Thymus (tissue), 11 donors: Measurements from ENCODE around the gene DARS1. TPM values are rescaled to one million over a fixed set of nuclear protein-coding genes. Genes with fewer than 3 reads are reported as not detected.
A peak's percentile ranks its signal among the peaks of the same experiment; 100 is the strongest.

ENCODE experiments used
- DNase-seq, 9 donors: peaks; one replicate each; pipeline ENCODE4 v3.0.0-alpha.2; 2013; ENCODE audit warnings: low spot score in 9 of 9, low read depth in 6 of 9, missing footprints in 1 of 9
- H3K27ac ChIP-seq, 2 donors: one replicate each; pipeline ENCODE4 v1.5.1; 2013; ENCODE audit warnings: control low read depth in 1 of 2, low read depth in 1 of 2, low read length in 1 of 2, mild to moderate bottlenecking in 1 of 2, moderate library complexity in 1 of 2
- H3K27me3 ChIP-seq, 2 donors: one replicate each; pipeline ENCODE4 v1.5.1; 2013; ENCODE audit warnings: low read length in 1 of 2; ENCODE audit not compliant: control insufficient read depth in 2 of 2, insufficient read depth in 1 of 2
- H3K36me3 ChIP-seq, 2 donors: one replicate each; pipeline ENCODE4 v1.5.1; 2013; ENCODE audit warnings: low read length in 1 of 2, mild to moderate bottlenecking in 1 of 2, moderate library complexity in 1 of 2; ENCODE audit not compliant: control insufficient read depth in 2 of 2, insufficient read depth in 2 of 2
- H3K4me1 ChIP-seq, 2 donors: one replicate each; pipeline ENCODE4 v1.5.1; 2013; ENCODE audit warnings: low read length in 2 of 2; ENCODE audit not compliant: control insufficient read depth in 2 of 2, insufficient read depth in 2 of 2
- H3K4me3 ChIP-seq, 2 donors: one replicate each; pipeline ENCODE4 v1.5.1; 2013; ENCODE audit warnings: low read length in 2 of 2, control low read depth in 1 of 2, mild to moderate bottlenecking in 1 of 2
- H3K9me3 ChIP-seq, 2 donors: one replicate each; pipeline ENCODE4 v1.5.1; 2013; ENCODE audit warnings: low read length in 1 of 2, mild to moderate bottlenecking in 1 of 2; ENCODE audit not compliant: control insufficient read depth in 2 of 2, insufficient read depth in 1 of 2
- WGBS: extraction: QIAGEN DNeasy Blood & Tissue Kit; methylation state at CpG from one replicate; pipeline ENCODE4 v1.1.7; 2013; 5-methylcytosine and 5-hydroxymethylcytosine counted together
- polyA plus RNA-seq: library from polyadenylated mRNA; stranded (reverse); fragments of 200-250 nt; gene quantifications from one replicate; pipeline ENCODE4 v1.2.3, GENCODE V29; 2013
- total RNA-seq: library from RNA; stranded (reverse); fragments of 120-200 nt; gene quantifications from one replicate; pipeline ENCODE4 v1.2.4, GENCODE V29; 2013
- donor health status: healthy.

DARS1 gene
- total and polyA plus RNA-seq, 2 donors = 118 to 119 TPM

DNA sequence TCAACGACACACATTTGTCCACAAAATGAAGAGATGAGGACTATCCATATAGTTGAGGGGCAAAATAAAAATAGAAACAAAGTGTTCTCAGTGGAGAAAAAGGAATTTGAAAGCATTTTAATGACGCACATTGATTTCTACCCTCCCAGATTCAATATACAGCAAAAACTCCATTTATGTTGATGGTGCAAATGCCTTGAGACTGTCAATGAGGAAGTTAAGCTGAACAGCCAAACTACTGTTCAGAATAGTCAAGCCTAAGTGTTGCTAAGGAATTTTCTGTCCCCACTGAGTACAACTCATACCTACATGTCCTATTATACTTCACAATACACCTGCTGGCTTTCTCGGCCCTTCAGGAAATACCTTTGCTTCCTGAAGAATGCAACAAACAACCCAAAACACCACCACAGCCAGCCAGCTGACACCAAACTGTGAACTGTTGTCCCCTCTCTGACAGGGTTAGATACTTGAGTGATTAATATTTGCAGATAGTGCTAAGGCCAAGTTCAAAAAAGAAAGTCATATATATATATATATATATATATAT lies 27.8 kb upstream of the DARS1 start:
- no peak overlapping the region for H3K4me3 ChIP-seq
- H3K27me3 ChIP-seq = no peaks in the 10 kb centered on the region
- no peak overlapping the region for H3K27ac ChIP-seq
- no peaks in the 10 kb centered on the region for H3K36me3 ChIP-seq
- WGBS = 74% methylated on average over 3 of the region's 3 CpGs
- H3K9me3 ChIP-seq = no peaks in the 10 kb centered on the region
- peaks cover 2 to 11% of the 10 kb centered on the region in 2 donors for H3K4me1 ChIP-seq
- no peak for DNase-seq

DNA sequence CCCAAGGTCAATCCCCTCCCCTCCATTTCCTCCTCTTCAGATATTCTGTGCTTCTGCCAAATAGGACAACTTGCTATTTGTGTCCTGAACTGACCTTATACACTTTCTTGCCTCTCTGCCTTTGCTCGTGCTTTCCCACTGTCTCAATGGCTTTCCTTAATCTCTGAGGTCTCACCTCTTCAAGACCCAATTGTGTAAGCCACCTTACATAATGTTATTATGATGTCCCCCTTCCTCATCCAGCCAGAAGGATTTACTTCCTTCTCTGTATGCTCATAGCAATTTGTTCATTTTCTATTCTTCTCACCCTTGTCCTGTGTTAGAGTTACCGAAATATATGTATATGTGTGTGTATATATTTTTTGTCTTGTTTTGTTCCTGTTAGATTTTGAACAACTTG lies 26.9 kb upstream of the DARS1 start:
- Histone ChIP-seq H3K27me3 (no peaks in the 10 kb centered on the region), H3K36me3 (no peaks in the 10 kb centered on the region), H3K27ac (no peak overlapping the region), H3K4me3 (no peak overlapping the region), H3K4me1 (peaks cover 6 to 18% of the 10 kb centered on the region in 2 donors), H3K9me3 (no peaks in the 10 kb centered on the region)
- 95% methylated on average over 2 of the region's 2 CpGs for WGBS
- no peak for DNase-seq

DNA sequence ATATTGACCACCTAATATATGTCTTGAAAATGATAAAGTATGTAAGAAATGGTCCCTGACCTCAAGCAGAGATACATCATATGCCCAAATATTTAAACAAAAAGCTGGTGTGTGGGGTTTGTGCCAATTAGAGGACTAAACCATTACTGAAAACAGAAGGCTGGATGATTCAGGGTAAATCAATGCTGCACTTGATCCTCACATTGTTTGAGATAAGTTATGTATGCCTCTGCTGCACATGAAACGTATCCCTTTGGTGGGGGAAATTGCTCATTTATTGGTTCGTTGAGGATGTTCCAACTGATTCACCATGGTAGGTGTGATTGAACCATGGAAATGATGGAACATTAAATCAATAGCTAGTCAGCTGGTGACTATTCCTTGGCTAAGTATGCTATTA lies 24.7 kb upstream of the DARS1 start:
- Histone ChIP-seq H3K4me1 (peaks cover 6 to 18% of the 10 kb centered on the region in 2 donors), H3K4me3 (no peak overlapping the region), H3K36me3 (no peaks in the 10 kb centered on the region), H3K27ac (no peak overlapping the region), H3K27me3 (no peaks in the 10 kb centered on the region), H3K9me3 (no peaks in the 10 kb centered on the region)
- 97% methylated on average over 2 of the region's 2 CpGs for WGBS
- DNase-seq = no peak

DNA sequence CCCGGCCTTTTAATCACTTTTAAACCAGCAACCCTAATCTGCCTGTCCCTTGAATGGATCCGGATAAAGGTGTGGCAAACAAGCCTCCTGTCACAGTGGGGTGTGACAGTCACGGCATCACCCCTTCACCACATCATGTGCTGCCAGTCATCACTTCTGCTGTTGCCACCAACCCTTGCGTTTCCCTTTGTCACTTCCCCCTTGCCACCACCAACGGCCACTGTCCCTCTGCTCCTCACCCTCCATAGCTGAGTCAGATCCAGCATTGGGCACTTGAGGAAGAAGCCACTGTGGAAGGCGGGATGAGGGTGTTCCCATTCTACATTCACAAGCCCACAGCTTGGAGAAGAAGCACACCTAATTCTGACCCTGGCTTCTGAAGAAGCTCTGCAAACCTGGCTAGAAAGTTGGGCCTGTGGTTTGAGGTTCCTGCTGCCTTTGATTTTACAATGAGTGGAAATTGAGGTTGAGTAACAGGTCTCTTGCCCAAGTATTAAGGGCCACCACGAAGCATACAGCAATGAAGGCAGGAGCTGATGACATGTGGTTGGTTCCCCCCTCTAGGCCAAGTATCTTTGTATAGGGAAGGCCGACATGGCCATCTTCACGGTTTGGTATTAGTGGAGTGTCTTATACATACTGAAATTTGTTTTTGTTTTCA lies 22.9 kb upstream of the DARS1 start:
- DNase-seq = peak in 4 of 9 donors; percentile 16 to 68 (median 36)
- H3K27me3 ChIP-seq = no peaks in the 10 kb centered on the region
- no peaks in the 10 kb centered on the region for H3K36me3 ChIP-seq
- H3K4me3 ChIP-seq = no peak overlapping the region
- no peaks in the 10 kb centered on the region for H3K9me3 ChIP-seq
- 24% methylated on average over 9 of the region's 9 CpGs for WGBS
- H3K4me1 ChIP-seq = peaks cover 6 to 13% of the 10 kb centered on the region in 2 donors
- peak overlapping the region; percentile 26 to 43 for H3K27ac ChIP-seq

DNA sequence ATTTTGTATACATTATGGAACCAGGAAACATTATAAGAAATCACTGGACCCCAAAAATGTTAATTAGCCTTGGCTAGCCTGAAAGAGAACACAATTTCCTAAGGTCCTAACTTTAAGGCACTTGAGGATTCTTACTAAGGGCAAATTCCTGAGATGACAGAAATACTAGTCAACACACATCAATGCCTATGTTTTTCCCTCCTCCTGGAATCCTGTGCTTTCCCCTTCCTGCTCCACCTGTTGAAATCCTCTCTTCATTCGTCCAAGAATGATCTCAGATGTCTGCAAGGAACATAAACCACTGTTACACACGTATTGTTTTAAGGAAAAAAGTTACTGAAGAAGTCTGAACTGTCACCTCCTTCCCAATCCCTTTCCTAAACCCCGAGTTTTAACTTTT lies 21.2 kb upstream of the DARS1 start:
- WGBS = 89% methylated on average over 3 of the region's 3 CpGs
- Histone ChIP-seq H3K27me3 (no peaks in the 10 kb centered on the region), H3K36me3 (no peaks in the 10 kb centered on the region), H3K4me1 (peaks cover 6 to 11% of the 10 kb centered on the region in 2 donors), H3K9me3 (no peaks in the 10 kb centered on the region), H3K4me3 (no peak overlapping the region), H3K27ac (no peak overlapping the region)
- DNase-seq = no peak

DNA sequence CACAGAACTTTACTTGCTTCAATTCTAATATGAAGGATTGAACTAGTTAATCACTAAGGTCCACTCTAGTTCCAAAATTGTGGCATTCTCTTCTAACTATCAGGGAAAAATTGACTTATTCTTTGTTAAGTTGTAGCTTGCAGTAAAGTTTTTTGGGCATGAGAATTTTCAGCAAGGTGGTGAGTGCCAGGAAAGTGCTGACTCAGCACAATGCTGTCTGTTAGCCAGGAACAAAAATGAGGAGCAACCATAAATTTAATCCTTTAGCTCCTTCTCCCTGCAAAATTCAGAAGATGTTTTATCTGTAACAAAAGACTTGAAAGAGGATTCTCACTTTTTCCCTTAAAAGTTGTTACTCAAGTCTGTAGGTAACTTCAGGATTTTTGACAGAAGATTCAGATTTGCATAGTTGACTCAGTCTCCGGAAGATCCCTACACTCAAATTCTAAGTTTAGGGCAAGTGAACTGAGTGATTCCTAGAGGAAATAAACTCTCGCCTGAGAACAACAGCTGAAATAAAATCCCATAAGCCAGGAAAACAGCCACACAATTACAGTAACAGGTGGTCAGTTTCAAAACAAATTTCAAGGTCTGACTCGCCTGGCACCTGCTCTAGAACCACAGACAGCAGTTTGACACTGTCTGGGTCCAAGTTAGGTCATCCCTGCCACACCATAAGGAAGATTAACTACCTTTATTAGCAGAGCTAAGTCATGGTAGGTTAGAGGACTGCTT lies 20.2 kb upstream of the DARS1 start:
- Histone ChIP-seq H3K9me3 (no peaks in the 10 kb centered on the region), H3K4me3 (no peak overlapping the region), H3K27ac (no peak overlapping the region), H3K4me1 (peaks cover 6 to 11% of the 10 kb centered on the region in 2 donors), H3K27me3 (no peaks in the 10 kb centered on the region), H3K36me3 (no peaks in the 10 kb centered on the region)
- 90% methylated on average over 3 of the region's 3 CpGs for WGBS
- no peak for DNase-seq

DNA sequence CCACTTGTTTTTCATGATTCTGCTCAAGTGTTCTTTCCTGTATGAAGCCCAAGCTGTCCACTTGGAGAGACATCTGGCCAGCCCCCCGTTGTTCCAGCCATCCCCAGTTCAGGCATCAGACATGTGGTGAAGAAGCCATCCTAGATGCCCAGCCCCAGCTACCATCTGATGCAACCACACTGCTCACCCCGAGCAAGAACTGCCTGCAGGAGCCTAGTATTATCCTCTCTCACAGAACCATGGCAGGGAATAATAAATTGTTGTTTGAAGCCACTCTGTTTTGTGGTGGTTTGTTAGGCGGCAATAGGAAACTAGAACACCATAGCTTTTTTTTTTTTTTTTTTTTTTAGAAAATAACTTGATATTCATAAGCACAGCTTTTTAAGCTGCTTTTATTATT lies 19.5 kb upstream of the DARS1 start:
- no peak for DNase-seq
- Histone ChIP-seq H3K27ac (no peak overlapping the region), H3K4me1 (peaks cover 6 to 14% of the 10 kb centered on the region in 2 donors), H3K9me3 (no peaks in the 10 kb centered on the region), H3K36me3 (no peaks in the 10 kb centered on the region), H3K4me3 (no peak overlapping the region), H3K27me3 (no peaks in the 10 kb centered on the region)
- WGBS = 73% methylated on average over 3 of the region's 3 CpGs

DNA sequence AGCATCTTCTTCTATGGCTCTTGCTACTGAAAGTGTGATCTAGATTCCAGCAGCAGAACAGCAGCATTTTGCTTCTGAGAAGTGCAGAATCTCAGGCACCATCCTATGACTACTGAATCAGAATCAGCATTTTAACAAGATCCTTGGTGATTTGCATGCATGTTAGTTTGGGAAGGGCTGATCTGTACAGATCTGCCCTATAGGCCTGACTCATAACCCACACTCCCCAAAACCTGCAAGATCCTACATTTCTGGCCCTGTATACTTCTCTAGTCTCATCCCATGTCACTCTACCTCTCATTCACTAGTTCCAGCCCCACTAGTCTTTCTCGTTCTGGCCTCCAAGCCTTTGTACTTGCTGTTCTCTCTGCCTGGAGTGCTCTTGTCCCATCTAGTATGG lies 15.7 kb upstream of the DARS1 start:
- no peaks in the 10 kb centered on the region for H3K9me3 ChIP-seq
- no peaks in the 10 kb centered on the region for H3K36me3 ChIP-seq
- H3K4me1 ChIP-seq = peaks cover 0 to 10% of the 10 kb centered on the region in 2 donors
- DNase-seq = no peak
- no peaks in the 10 kb centered on the region for H3K27me3 ChIP-seq
- H3K27ac ChIP-seq = no peak overlapping the region
- 98% methylated on average over 1 of the region's 1 CpG for WGBS
- H3K4me3 ChIP-seq = no peak overlapping the region

DNA sequence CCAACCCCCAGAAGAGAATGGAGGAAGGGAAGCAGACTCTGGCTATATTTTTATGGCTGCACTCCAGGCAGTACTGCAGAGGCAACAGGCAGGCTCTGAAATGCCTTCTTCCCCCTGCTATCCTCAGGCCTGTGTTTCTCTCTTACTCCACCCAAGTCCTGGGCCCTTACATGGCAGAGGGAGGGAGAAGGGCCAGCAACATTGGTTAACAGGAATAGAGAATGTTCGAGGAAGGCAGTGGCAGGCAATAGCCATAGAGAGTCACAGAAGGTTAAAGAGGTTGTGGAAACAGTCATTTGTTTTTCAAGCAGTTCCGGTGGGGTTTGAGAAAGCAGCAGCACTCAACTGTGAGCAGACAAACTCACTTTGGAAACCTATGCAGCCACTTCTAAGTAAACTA lies 15.1 kb upstream of the DARS1 start:
- peak in 1 of 9 donors; percentile 53 for DNase-seq
- 79% methylated on average over 2 of the region's 2 CpGs for WGBS

More for the DNA sequence above, 15.1 kb upstream of the DARS1 start:
- Histone ChIP-seq H3K27me3 (no peaks in the 10 kb centered on the region), H3K4me3 (no peak overlapping the region), H3K4me1 (peaks cover 0 to 10% of the 10 kb centered on the region in 2 donors), H3K9me3 (no peaks in the 10 kb centered on the region), H3K27ac (peak overlapping the region; percentile 29 to 61), H3K36me3 (no peaks in the 10 kb centered on the region)
